SK-N-SH (cell line): ENCODE measurements around the gene PHF21B.

Experiments
- CTCF ChIP-seq: fragments of 200-600 bp; sonication (generic); IDR thresholded peaks from 2 replicates; pipeline ENCODE4 v1.6.1; 2017; ENCODE audit warnings: antibody characterized with exemption, mild to moderate bottlenecking, moderate library complexity
- EP300 ChIP-seq, 2 experiments: IDR thresholded peaks; 2 replicates each; pipeline versions ENCODE4 v1.4.0 to v1.6.1; 2012; ENCODE audit warnings: borderline replicate concordance in 1 of 2, low read depth in 1 of 2, low read length in 1 of 2
- GABPA ChIP-seq: IDR thresholded peaks from 2 replicates; pipeline ENCODE4 v1.4.0; 2012; ENCODE audit warnings: low read depth, mild to moderate bottlenecking
- IRF3 ChIP-seq: fragments of 150-350 bp; IDR thresholded peaks from 2 replicates; pipeline ENCODE4 v1.6.1; 2016; ENCODE audit warnings: mild to moderate bottlenecking, low read depth, low read length
- JUND ChIP-seq: IDR thresholded peaks from 2 replicates; pipeline ENCODE4 v1.4.0; 2012
- MAX ChIP-seq: IDR thresholded peaks from 2 replicates; pipeline ENCODE4 v1.4.0; 2012; ENCODE audit warnings: low read depth
- MXI1 ChIP-seq: IDR thresholded peaks from 2 replicates; pipeline ENCODE4 v1.6.1; 2012; ENCODE audit warnings: mild to moderate bottlenecking, low read depth, low read length, improper control_type of control experiment
- PBX3 ChIP-seq: IDR thresholded peaks from 2 replicates; pipeline ENCODE4; 2012
- POLR2AphosphoS5 ChIP-seq: IDR thresholded peaks from 2 replicates; pipeline ENCODE4 v1.6.1; 2012; ENCODE audit warnings: low read depth, low read length
- RAD21 ChIP-seq: IDR thresholded peaks from 2 replicates; pipeline ENCODE4 v1.6.1; 2012; ENCODE audit warnings: mild to moderate bottlenecking, low read length
- REST ChIP-seq: IDR thresholded peaks from 2 replicates; pipeline ENCODE4 v1.6.1; 2012; ENCODE audit warnings: mild to moderate bottlenecking, low read depth, low read length, moderate library complexity
- RXRA ChIP-seq: IDR thresholded peaks from 2 replicates; pipeline ENCODE4 v1.4.0; 2012; ENCODE audit warnings: low read depth, mild to moderate bottlenecking, borderline replicate concordance

- TF ChIP-seq CTCF (no peak), EP300 (IDR thresholded peaks at IDR 0.05; ENCODE audit: borderline replicate concordance in 1 of 2, low read depth in 1 of 2, low read length in 1 of 2) (no peak), REST (no peak), POLR2AphosphoS5 (no peak), PBX3 (no peak), JUND (no peak), RAD21 (no peak), IRF3 (no peak), MAX (no peak), GABPA (no peak), MXI1 (no peak), RXRA (no peak)
Observed at GRCh38 chr22:44991218-44991617, 18.6 kb downstream of the PHF21B start.
